A549 (cell line): Measurements from ENCODE around the gene PRDM11.

Experiments used
- BHLHE40 ChIP-seq: IDR thresholded peaks from 2 replicates; pipeline ENCODE4 v1.6.1; 2012; ENCODE audit warnings: low read depth, low read length, inconsistent platforms
- CEBPB ChIP-seq, 2 experiments: fragments of >200 bp in 1 of 2; sonication (Bioruptor Twin) in 1 of 2; formaldehyde crosslinking in 1 of 2; IDR thresholded peaks; 2 replicates each; pipeline ENCODE4 v1.6.1; 2012 to 2016
- EP300 ChIP-seq, 2 experiments: fragments of >200 bp; sonication (Bioruptor Twin); formaldehyde crosslinking; IDR thresholded peaks; 2 replicates in 1 of 2; 3 replicates in 1 of 2; pipeline ENCODE4 v1.6.1; 2016 to 2017
- ESRRA ChIP-seq: fragments of 150-350 bp; IDR thresholded peaks from 2 replicates; pipeline ENCODE4 v1.6.1; 2014; ENCODE audit warnings: mild to moderate bottlenecking, low read length, borderline replicate concordance
- HEYL ChIP-seq: fragments of 250-450 bp; sonication (Bioruptor Pico); IDR thresholded peaks from 2 replicates; pipeline ENCODE4 v1.8.0; 2021; ENCODE audit warnings: mild to moderate bottlenecking, moderate library complexity
- MAFK ChIP-seq: fragments of 450-650 bp; IDR thresholded peaks from 2 replicates; pipeline ENCODE4 v1.6.1; 2014; ENCODE audit not compliant: partially characterized antibody
- MAZ ChIP-seq: fragments of 150-350 bp; IDR thresholded peaks from 2 replicates; pipeline ENCODE4 v1.6.1; 2014; ENCODE audit warnings: antibody characterized with exemption, low read depth, low read length, borderline replicate concordance
- PHF8 ChIP-seq: fragments of 200-600 bp; sonication (generic); IDR thresholded peaks from 2 replicates; pipeline ENCODE4 v1.6.1; 2016; ENCODE audit warnings: low read depth, mild to moderate bottlenecking, antibody characterized with exemption, moderate library complexity, borderline replicate concordance
- POLR2A ChIP-seq: IDR thresholded peaks from 2 replicates; pipeline ENCODE4 v1.6.1; 2012; ENCODE audit warnings: mild to moderate bottlenecking, low read length
- POLR2AphosphoS2 ChIP-seq: conservative IDR thresholded peaks from 2 replicates; pipeline ENCODE4 v1.6.1; 2012; ENCODE audit warnings: low read length, improper control_type of control experiment, inconsistent platforms

DNA sequence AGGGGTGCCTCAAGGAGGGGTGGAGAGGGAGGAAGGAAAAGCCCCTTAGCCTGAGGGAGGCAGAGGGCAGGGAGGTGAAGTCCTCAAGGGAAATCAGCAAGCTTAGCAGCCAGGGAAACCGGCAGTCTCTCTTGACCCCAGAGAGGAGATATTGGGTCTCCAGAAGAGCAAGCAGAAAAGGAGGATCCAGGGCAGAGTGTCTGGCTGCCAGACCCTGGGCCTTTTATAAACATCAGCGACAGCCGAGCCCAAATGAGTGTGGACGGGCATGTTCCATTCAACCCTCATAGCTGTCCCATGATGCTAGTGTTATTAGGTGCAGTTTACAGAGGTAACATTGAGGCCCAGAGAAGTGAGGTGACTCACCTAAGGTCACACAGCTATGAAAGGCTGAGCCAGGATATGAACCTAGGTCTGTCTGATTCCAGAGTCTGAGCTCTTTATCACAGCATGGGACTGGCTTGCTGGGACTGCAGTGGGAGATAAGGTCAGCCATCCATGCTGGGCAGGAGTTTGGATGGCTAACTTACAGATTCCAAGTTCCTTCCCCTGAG, 9.3 kb downstream of the PRDM11 start:
- TF ChIP-seq BHLHE40 = no peak
- no peak for TF ChIP-seq PHF8
- TF ChIP-seq EP300 (IDR thresholded peaks at IDR 0.05) = no peak
- TF ChIP-seq POLR2AphosphoS2 = no peak
- no peak for TF ChIP-seq POLR2A
- TF ChIP-seq MAFK = no peak
- TF ChIP-seq MAZ = no peak
- TF ChIP-seq ESRRA = no peak
- no peak for TF ChIP-seq CEBPB (IDR thresholded peaks at IDR 0.05)
- TF ChIP-seq HEYL (CRISPR knock-in tag) = no peak
